Activated T-cell treated with anti-CD3 and anti-CD28 coated beads, Interleukin-2, amount 50 U/mL, for 48 hours (primary cell): ENCODE results near the gene DIS3L.
"Not testable (repeated sequence)": the region's sequence is repeated elsewhere in the genome, so short reads cannot be mapped to it uniquely, and the experiment has no call there.

Experiments used
- DNase-seq, 2 experiments: peaks; one replicate each; pipeline ENCODE4 v3.0.0-alpha.2; 2020

The DIS3L gene

GRCh38 chr15:66293419-66294156 is at the start of gene DIS3L:
Gene DIS3L, plus strand, starts transcription at chr15:66293568. Its CDS starts 29 bp downstream, at chr15:66293597.
- DNase-seq: peak; percentile 78 to 83

- DNase-seq: not testable (repeated sequence)
Observed at GRCh38 chr15:66245832-66246231, 47.5 kb upstream of the DIS3L start.

DNA sequence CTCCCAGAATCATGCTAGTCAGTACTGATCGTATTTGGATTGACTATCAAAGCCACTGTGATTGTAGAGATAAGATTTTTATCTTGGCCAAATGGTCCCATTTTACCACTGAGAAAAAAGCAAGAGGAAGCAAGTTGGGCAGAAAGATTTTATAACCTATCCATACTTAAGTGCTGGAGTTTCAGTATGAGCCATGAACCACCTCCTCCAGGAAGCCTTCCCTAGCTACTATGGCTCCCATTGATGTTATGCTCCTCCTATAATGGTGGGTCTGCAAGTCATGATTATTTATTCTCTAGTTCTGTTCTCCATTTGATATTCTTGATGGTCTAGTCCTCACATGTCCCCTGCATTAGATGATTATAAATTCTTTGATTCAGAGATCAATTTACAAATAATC is 46.4 kb upstream of the DIS3L start:
- DNase-seq: no peak

- no peak for DNase-seq
Observed at GRCh38 chr15:66249605-66250174, 43.7 kb upstream of the DIS3L start.

DNA sequence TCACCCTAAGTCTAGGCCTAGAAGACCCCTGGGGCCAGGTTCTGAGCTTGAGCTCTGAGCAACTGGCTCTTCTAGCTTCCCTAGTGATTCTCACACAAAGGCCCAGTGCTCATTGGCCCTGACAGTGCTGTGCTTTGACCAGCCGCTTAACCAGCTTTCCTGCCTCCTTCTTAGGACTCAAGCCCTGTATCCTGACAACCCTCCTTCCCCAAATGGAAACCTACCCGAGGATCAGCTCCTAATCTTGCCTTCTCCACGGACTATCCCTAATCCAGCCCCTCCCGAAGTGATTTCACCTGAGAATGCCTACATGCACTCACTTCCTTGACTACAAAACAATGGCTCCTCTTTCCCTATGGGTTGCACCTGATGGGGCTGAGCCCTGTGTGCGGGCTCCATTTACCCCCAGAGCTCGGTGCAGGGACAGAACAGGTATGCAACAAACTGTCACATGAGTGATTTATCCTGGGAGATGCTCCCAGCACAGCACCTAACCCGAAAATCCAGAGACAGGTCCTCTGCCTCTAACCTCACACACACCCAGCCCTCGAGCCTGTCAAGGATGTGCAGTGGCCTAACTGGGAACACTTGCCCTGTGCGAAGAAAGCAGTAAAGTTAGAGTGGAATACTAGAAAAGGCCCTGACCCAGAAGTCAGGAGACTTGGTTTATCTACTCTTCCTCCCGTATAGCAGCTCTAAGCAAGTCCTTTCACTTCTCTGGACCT is 42.1 kb upstream of the DIS3L start:
- no peak for DNase-seq

- DNase-seq: peak; percentile 70 to 74
Observed at GRCh38 chr15:66251790-66252684, 41.3 kb upstream of the DIS3L start.

DNA sequence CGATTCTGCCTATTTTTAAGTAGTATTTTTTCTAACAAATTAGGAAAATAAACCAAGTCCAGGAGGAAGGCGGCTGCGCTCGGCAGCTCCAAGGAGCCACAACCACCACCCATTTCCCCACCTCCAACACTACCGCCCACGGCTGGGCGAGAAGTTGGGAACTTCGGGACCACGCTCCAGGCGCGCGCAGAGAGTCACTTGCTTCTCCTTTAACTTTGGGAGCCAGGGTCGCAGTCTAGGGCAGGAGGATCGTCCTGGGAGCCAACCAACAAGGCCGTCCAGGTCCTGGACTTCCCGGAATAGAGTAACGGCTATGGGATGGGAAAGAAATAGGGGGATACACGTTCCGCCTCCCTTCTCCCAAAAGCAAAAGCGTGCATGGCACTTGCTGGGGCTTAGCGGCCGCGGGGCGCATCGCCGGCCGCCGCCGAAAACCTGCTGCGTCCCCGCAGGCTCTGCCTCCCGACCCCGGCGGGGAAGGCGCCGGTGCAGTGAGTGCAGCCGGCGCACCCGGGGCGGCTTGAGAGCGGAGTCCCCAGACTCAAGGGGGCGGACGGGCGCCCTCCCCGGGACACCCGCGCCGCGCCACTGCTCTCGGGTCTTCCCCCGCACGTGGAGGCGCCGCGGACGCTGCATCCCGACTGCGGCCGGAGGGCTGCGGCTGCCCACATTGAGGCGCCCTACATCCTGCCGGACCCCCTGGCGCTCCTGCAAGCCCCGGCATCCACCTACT is 40.5 kb upstream of the DIS3L start:
- DNase-seq: peak; percentile 39 to 55

GRCh38 chr15:66253418-66254088 is 39.8 kb upstream of the DIS3L start, which contains the start of gene MEGF11:
Gene MEGF11, minus strand, starts transcription at chr15:66253750. Its CDS starts 125,347 bp downstream, at chr15:66128403.
- peak in 1 of 2 experiments; percentile 30 for DNase-seq

GRCh38 chr15:66254089-66254950 is 39.0 kb upstream of the DIS3L start:
- DNase-seq: peak in 1 of 2 experiments; percentile 23

DNA sequence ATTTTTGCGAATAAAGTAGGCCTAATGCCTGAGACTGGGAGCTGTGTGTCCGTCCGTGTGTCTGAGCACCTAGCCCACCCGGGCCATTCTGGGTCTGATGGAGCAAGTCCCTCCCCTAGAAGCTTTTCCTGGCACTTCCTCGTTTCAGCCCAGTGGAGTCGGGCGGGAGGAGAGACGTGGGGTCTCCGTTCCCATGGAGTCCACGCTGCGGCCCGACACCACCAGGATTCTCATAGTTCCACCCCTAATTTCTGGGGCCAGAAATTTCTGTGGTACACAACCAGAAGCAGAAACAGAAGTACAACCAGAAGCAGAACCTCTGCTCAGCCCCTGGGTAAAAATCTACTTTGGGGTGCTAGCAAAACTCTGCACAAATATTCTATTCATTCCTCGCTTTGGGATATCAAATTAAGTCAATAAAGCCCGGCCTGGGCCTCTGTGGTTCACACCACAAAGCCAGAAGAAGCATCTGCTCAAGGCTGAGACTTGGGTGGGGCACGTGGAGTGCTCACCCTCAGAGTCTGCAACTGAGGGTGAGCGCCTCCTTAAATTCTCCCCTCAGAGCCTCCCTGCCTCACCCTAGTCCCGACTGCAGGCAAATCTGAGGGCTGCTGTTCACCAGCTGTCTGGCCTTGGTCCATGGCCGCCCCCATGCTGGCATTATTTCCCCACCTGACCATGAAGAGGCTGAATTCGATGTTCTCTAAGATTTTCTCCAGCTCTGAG is 38.3 kb upstream of the DIS3L start:
- no peak for DNase-seq

- no peak for DNase-seq
Observed at GRCh38 chr15:66256692-66257091, 36.7 kb upstream of the DIS3L start.

GRCh38 chr15:66261056-66261455 is 32.3 kb upstream of the DIS3L start:
- DNase-seq: no peak

DNA sequence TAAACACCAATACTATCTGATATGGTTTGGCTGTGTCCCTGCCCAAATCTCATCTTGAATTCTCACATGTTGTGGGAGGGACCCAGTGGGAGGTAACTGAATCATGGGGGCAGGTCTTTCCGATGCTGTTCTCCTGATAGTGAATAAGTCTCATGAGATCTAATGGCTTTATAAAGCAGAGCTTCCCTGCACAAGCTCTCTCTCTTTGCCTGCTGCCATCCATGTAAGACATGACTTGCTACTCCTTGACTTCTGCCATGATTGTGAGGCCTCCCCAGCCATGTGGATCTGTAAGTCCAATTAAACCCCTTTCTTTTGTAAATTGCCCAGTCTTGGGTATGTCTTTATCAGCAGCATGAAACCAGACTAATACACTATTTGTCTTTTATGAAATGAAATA is 30.5 kb upstream of the DIS3L start:
- DNase-seq: not testable (repeated sequence)

DNA sequence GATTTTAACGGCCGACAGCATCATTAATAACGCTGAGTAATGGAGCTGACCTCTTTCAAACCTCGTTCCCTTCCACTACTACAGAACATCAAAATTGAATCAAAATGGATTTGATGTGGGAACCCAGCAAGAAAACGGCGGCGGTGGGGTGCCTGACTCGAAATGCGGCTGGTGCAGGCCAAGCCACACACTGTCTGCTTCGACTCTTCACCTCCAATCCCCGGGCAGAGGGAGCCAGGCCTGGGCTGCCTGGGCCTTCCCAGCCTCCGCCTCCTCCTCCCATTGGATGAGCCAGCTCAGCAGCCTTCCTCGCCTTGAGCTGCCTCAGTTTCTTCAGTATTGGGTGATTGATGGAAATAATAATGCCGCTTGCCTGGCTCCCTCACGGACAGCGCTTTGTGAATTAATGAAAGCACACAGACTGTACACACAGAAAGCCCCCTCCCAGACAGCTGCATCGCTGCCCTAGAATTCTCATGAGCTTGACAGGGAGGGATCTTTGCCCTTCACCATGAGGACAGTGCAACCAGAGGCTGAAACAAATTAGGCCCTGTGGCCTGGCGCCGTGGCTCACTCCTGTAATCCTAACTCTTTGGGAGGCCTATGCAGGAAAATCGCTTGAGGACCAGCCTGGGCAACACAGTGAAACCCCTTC is 28.4 kb upstream of the DIS3L start:
- no peak for DNase-seq

DNA sequence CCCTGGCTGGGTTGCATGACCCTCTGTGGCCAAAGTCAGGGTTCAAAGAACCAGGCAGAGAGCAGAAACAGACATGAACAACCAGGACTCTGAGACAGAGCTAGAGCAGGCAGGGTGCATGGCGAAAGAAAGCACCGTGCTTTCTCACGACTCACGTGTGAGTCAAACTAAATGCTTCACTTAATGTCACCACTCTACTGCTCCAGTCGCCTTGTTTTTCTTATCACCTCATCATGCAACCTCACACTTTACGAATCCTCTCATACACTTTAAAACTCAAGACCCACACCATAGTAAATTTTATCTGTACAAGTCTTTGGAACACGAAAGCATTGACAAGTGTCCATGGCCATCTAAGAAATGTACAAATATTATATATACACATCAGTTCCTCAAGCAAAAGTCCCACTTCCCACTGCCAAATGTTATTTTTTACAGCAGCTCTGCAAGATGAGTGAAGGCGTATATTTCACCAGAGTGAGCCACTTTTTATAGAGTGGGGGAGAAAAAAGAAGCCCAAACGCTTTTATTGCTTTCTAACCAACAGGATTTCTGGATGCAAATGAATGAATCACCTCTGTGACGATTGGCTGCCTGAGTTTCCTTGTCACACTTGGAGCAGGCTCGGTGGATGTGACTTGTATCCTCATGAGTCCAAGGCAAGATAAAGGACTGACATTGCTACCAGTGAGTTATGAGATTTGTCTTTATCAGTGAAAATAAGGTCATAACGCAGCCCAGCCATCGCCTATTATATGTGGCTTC is 23.9 kb upstream of the DIS3L start:
- no peak for DNase-seq

GRCh38 chr15:66270932-66271331 is 22.4 kb upstream of the DIS3L start:
- no peak for DNase-seq

- no peak for DNase-seq
Observed at GRCh38 chr15:66275352-66275751, 18.0 kb upstream of the DIS3L start.

GRCh38 chr15:66276546-66276945 is 16.8 kb upstream of the DIS3L start:
- DNase-seq: no peak
